GM13977 (cell line): Measurements from ENCODE around the gene AP3B1.
"Not testable (repeated sequence)": the region's sequence is repeated elsewhere in the genome, so short reads cannot be mapped to it uniquely, and the experiment has no call there.

Experiments
- DNase-seq: peaks from one replicate; pipeline ENCODE4 v3.0.0; 2012; ENCODE audit warnings: low spot score
- in situ Hi-C: fragments of 300-500 bp; cut with MboI; formaldehyde crosslinking; loops from one replicate; pipeline ENCODE4 v1.12.0; 2022; ENCODE audit warnings: low sequenced_read_pairs, low pct_unique_long_range_greater_than_20kb, mixed read lengths, inconsistent platforms; ENCODE audit not compliant: unreplicated experiment
- TF ChIP-seq, protein P1 (sequence below): IDR thresholded peaks from 2 replicates; pipeline ENCODE4 v1.5.1; 2012; ENCODE audit warnings: mild to moderate bottlenecking, control low read depth; ENCODE audit not compliant: insufficient read depth; ENCODE audit errors: extremely low read depth, missing control alignments

AP3B1 gene

GRCh38 chr5:78056053-78056452, 238.4 kb downstream of the AP3B1 start:
- TF ChIP-seq, protein P1, sequence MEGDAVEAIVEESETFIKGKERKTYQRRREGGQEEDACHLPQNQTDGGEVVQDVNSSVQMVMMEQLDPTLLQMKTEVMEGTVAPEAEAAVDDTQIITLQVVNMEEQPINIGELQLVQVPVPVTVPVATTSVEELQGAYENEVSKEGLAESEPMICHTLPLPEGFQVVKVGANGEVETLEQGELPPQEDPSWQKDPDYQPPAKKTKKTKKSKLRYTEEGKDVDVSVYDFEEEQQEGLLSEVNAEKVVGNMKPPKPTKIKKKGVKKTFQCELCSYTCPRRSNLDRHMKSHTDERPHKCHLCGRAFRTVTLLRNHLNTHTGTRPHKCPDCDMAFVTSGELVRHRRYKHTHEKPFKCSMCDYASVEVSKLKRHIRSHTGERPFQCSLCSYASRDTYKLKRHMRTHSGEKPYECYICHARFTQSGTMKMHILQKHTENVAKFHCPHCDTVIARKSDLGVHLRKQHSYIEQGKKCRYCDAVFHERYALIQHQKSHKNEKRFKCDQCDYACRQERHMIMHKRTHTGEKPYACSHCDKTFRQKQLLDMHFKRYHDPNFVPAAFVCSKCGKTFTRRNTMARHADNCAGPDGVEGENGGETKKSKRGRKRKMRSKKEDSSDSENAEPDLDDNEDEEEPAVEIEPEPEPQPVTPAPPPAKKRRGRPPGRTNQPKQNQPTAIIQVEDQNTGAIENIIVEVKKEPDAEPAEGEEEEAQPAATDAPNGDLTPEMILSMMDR: no peak
- in situ Hi-C loops: no loop called here
- DNase-seq: no peak

GRCh38 chr5:78050888-78051287, 243.6 kb downstream of the AP3B1 start:
- in situ Hi-C loops: no loop called here
- TF ChIP-seq, protein P1: no peak
- DNase-seq: no peak

- DNase-seq, in situ Hi-C loops: not testable (repeated sequence)
Observed at GRCh38 chr5:78046823-78047222, 247.7 kb downstream of the AP3B1 start.

- DNase-seq: no peak
- in situ Hi-C loops: no loop called here
- TF ChIP-seq, protein P1: no peak
Observed at GRCh38 chr5:78046006-78046405, 248.5 kb downstream of the AP3B1 start.

GRCh38 chr5:78041805-78042204, 252.7 kb downstream of the AP3B1 start:
- DNase-seq: no peak
- TF ChIP-seq, protein P1: no peak

DNA sequence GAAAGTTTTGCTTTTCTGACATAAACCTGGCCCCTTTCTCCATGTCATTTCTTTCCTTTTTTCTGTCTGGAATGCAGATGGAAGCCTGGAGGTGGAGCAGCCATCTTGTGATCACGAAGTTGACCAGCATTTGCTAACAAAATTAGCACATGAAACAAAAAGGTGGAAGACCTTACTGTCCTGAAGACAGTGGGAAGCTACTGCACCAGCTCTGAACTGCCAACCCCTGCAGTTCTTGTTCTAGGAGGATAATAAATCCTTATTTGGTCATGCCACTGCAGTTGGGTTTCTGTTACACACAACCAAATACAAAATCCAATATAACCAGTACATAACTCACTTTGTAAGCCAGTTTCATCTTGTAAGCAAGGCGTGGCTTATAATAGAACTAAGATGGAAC, 269.0 kb downstream of the AP3B1 start:
- no peak for DNase-seq
- in situ Hi-C loops: no loop called here
- TF ChIP-seq, protein P1: no peak

More at GRCh38 chr5:78041805-78042204, 252.7 kb downstream of the AP3B1 start:
- in situ Hi-C loops: no loop called here

DNA sequence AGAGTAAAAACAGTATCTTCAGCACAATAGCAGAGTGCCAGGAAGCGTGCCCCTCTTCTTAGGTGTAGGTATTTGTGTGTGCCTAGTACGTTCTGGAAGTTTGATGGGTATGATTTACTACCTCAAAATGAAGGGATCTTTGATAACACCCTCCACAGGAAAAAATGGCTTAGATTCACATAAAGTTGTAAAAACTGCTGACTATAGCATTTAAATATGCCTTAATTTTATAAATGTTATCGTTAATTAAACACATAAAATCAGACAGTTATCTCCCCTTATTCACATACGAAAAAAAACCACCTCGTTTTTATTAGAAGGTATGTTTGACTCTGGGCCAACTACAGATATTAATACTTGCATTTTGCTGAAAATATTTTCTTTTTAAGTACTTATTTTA, 274.8 kb downstream of the AP3B1 start:
- TF ChIP-seq, protein P1: no peak
- in situ Hi-C loops: no loop called here
- no peak for DNase-seq
